Sigmoid colon (tissue), 7 donors: ENCODE results near the gene DNAH6. TPM values are rescaled to one million over a fixed set of nuclear protein-coding genes. Genes with fewer than 3 reads are reported as not detected.

Source experiments
- DNase-seq: peaks from one replicate; pipeline ENCODE4 v3.0.0-alpha.2; 2019
- H3K27ac ChIP-seq, 4 donors: fragments of 200-600 bp; sonication (generic); one replicate each; pipeline ENCODE4 v1.5.1; 2016 to 2019; ENCODE audit warnings: mild to moderate bottlenecking in 1 of 4
- H3K27me3 ChIP-seq, 3 donors: fragments of 200-600 bp; sonication (generic); one replicate each; pipeline ENCODE4 v1.5.1; 2019; ENCODE audit warnings: mild to moderate bottlenecking in 1 of 3
- H3K36me3 ChIP-seq, 4 donors: fragments of 200-600 bp; sonication (generic); one replicate each; pipeline ENCODE4 v1.5.1; 2016 to 2019
- H3K4me1 ChIP-seq, 4 donors: fragments of 200-600 bp; sonication (generic); one replicate each; pipeline ENCODE4 v1.5.1; 2017 to 2019
- H3K4me3 ChIP-seq, 4 donors: fragments of 200-600 bp; sonication (generic); one replicate each; pipeline ENCODE4 v1.5.1; 2017 to 2019; ENCODE audit warnings: mild to moderate bottlenecking in 2 of 4, moderate library complexity in 1 of 4
- H3K9me3 ChIP-seq, 4 donors: fragments of 200-600 bp in 3 of 4; sonication (generic) in 3 of 4; one replicate each; pipeline versions ENCODE4 v1.5.1 to v1.6.1; 2013 to 2019
- CTCF ChIP-seq, 4 experiments: fragments of 450-650 bp in 3 of 4; fragments of 200-600 bp in 1 of 4; IDR thresholded peaks; one replicate each; pipeline ENCODE4 v1.5.1; 2016 to 2019; ENCODE audit warnings: antibody characterized with exemption in 4 of 4, mild to moderate bottlenecking in 3 of 4, moderate library complexity in 2 of 4
- EP300 ChIP-seq, 4 donors: sonication (generic); formaldehyde crosslinking; IDR thresholded peaks; one replicate each; pipeline ENCODE4 v1.6.1; 2017; ENCODE audit warnings: antibody characterized with exemption in 4 of 4
- POLR2A ChIP-seq, 2 donors: fragments of 450-650 bp; IDR thresholded peaks; one replicate each; pipeline ENCODE4 v1.6.1; 2016; ENCODE audit warnings: antibody characterized with exemption in 2 of 2, mild to moderate bottlenecking in 2 of 2, moderate library complexity in 2 of 2
- POLR2AphosphoS5 ChIP-seq, 4 donors: sonication (generic); formaldehyde crosslinking; IDR thresholded peaks; one replicate each; pipeline ENCODE4 v1.6.1; 2017; ENCODE audit warnings: antibody characterized with exemption in 4 of 4
- WGBS, 2 donors: extraction: QIAGEN DNeasy Blood & Tissue Kit; methylation state at CpG; one replicate each; pipeline ENCODE4 v1.1.7; 2013; 5-methylcytosine and 5-hydroxymethylcytosine counted together
- intact Hi-C: fragments of 100-400 bp; cut with DNase I; formaldehyde crosslinking; loops from one replicate; pipeline ENCODE4 v1.15.1; 2023
- polyA plus RNA-seq, 3 donors: library from polyadenylated mRNA; stranded (reverse); fragments of 200-250 nt; gene quantifications; one replicate each; pipeline ENCODE4 v1.2.3, GENCODE V29; 2013
- total RNA-seq, 4 donors: library from RNA; depleted of rRNA; stranded (reverse); fragments of >200 nt; gene quantifications; one replicate each; pipeline ENCODE4 v1.1.0, GENCODE V29; 2016
- donor health status: healthy with polysubstance abuse.
- donor health status: Bipolar disorder and iron deficiency.
- donor health status: healthy.

The DNAH6 gene
- total and polyA plus RNA-seq, 7 donors = 0.20 to 0.55 (median 0.36) TPM; not detected in 2

- Histone ChIP-seq H3K27me3 (no peaks in the 10 kb centered on the region), H3K36me3 (no peaks in the 10 kb centered on the region), H3K4me3 (no peak overlapping the region), H3K9me3 (peaks cover 0 to 5% (median 0%) of the 10 kb centered on the region in 4 donors), H3K27ac (no peak overlapping the region), H3K4me1 (no peaks in the 10 kb centered on the region)
- intact Hi-C loops = no loop called here
- no peak for DNase-seq
- WGBS, 2 donors = 82 to 97% methylated on average over 4 of the region's 4 CpGs
- TF ChIP-seq EP300 (IDR thresholded peaks at IDR 0.05) (no peak), CTCF (IDR thresholded peaks at IDR 0.05) (no peak), POLR2A (IDR thresholded peaks at IDR 0.05) (no peak), POLR2AphosphoS5 (IDR thresholded peaks at IDR 0.05) (no peak)
Observed at GRCh38 chr2:84603911-84604310, 87.6 kb downstream of the DNAH6 start.

DNA sequence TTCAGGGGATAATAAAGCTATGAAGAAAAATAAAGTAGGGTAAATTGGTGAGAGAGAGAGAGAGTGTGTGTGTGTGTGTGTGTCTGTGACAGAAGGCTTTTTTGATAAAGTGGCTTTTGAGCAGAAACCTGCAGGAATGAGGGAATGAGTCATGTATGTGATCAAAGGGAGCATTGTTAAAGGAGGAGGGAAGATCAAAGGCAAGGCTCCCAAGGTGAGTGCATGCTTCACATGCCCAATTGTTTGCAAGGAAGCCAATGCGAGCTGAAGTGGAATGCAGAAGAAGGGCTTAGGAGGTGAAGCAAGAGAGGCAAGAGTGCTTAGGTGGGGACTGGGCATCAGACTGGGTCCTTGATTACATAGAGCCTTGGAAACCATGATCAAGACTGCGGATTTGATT is 96.8 kb downstream of the DNAH6 start:
- 20 to 69% methylated on average over 2 of the region's 2 CpGs for WGBS, 2 donors
- no peak for TF ChIP-seq EP300 (IDR thresholded peaks at IDR 0.05)
- TF ChIP-seq POLR2AphosphoS5 (IDR thresholded peaks at IDR 0.05) = no peak
- TF ChIP-seq POLR2A (IDR thresholded peaks at IDR 0.05) = no peak
- TF ChIP-seq CTCF (IDR thresholded peaks at IDR 0.05) = no peak
- Histone ChIP-seq H3K27me3 (no peaks in the 10 kb centered on the region), H3K4me1 (no peaks in the 10 kb centered on the region), H3K4me3 (no peak overlapping the region), H3K9me3 (peaks cover 0 to 5% (median 0%) of the 10 kb centered on the region in 4 donors), H3K27ac (no peak overlapping the region), H3K36me3 (no peaks in the 10 kb centered on the region)
- intact Hi-C loops = no loop called here
- DNase-seq = no peak

- Histone ChIP-seq H3K27me3 (no peaks in the 10 kb centered on the region), H3K36me3 (no peaks in the 10 kb centered on the region), H3K4me1 (no peaks in the 10 kb centered on the region), H3K27ac (no peak overlapping the region), H3K9me3 (no peaks in the 10 kb centered on the region), H3K4me3 (no peak overlapping the region)
- no peak for DNase-seq
- intact Hi-C loops = no loop called here
- 91 to 92% methylated on average over 4 of the region's 4 CpGs for WGBS, 2 donors
- no peak for TF ChIP-seq EP300 (IDR thresholded peaks at IDR 0.05)
- no peak for TF ChIP-seq POLR2A (IDR thresholded peaks at IDR 0.05)
- TF ChIP-seq CTCF (IDR thresholded peaks at IDR 0.05) = no peak
Observed at GRCh38 chr2:84619794-84620371, 103.6 kb downstream of the DNAH6 start.

DNA sequence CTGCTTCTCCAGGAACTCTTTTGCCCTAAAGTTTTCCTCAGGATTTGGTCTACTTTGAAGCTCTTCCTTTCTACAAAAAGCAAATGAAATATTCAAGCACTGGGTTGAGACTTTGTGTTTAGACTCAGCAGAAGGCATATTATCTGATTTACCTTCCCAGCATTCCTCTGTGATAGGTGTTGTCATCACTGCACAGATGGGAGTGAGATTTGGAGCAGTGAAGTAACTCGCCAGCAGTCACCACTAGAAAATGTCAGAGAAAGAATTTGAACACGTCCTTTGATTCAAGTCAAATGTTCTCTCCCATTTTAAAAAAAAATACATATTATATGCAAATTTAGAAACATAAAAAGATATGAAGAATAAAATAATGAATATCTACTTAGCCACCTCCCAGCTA is 112.2 kb downstream of the DNAH6 start:
- Histone ChIP-seq H3K27me3 (no peaks in the 10 kb centered on the region), H3K36me3 (no peaks in the 10 kb centered on the region), H3K9me3 (no peaks in the 10 kb centered on the region), H3K4me3 (no peak overlapping the region), H3K27ac (no peak overlapping the region), H3K4me1 (no peaks in the 10 kb centered on the region)
- WGBS, 2 donors = 92 to 97% methylated on average over 2 of the region's 2 CpGs
- TF ChIP-seq POLR2A (IDR thresholded peaks at IDR 0.05) = no peak
- DNase-seq = no peak
- intact Hi-C loops = no loop called here

DNA sequence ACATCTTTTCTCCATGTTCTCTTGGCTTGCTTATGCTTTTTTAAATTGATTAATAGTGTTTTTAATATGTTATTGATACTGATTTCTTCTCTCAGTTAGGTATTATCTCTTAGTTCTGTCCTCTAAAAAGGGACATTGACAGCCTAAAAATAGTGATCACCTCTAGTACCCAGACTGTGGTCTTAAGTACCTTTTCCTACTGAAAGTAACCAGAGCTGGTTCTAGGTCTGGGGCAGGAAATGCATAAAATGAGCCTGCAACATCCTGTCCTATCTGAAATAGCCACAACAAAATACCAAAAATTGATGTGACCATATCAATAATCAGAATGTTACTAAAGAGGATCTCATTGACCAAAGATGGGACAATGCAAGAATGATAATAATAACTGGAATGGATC is 113.3 kb downstream of the DNAH6 start:
- H3K27ac ChIP-seq = no peak overlapping the region
- H3K9me3 ChIP-seq = no peaks in the 10 kb centered on the region
- H3K4me3 ChIP-seq = no peak overlapping the region
- no peak for TF ChIP-seq EP300 (IDR thresholded peaks at IDR 0.05)
- TF ChIP-seq CTCF (IDR thresholded peaks at IDR 0.05) = no peak
- TF ChIP-seq POLR2AphosphoS5 (IDR thresholded peaks at IDR 0.05) = no peak
- no peak for TF ChIP-seq POLR2A (IDR thresholded peaks at IDR 0.05)
- H3K36me3 ChIP-seq = no peaks in the 10 kb centered on the region
- H3K27me3 ChIP-seq = no peaks in the 10 kb centered on the region
- DNase-seq = no peak
- intact Hi-C loops = no loop called here
- H3K4me1 ChIP-seq = no peaks in the 10 kb centered on the region
